HG03439 (cell line): ENCODE results near the gene ATF4.
"Not testable (repeated sequence)": the region's sequence is repeated elsewhere in the genome, so short reads cannot be mapped to it uniquely, and the experiment has no call there.

Source experiments
- ATAC-seq: cut with Tn5 transposase; IDR thresholded peaks from one replicate; pipeline ENCODE4 v1.9.1; 2021; ENCODE audit warnings: mild to moderate bottlenecking, moderate library complexity; ENCODE audit not compliant: unreplicated experiment

The ATF4 gene

GRCh38 chr22:39489094-39490068 is 31.0 kb upstream of the ATF4 start:
- no peak for ATAC-seq

GRCh38 chr22:39490135-39490798 is 30.1 kb upstream of the ATF4 start:
- ATAC-seq = no peak

GRCh38 chr22:39490966-39491680 is 29.2 kb upstream of the ATF4 start:
- no peak for ATAC-seq

GRCh38 chr22:39491696-39492095 is 28.7 kb upstream of the ATF4 start:
- ATAC-seq = no peak

- ATAC-seq = no peak
Measured at GRCh38 chr22:39492186-39492585, 28.2 kb upstream of the ATF4 start.

- ATAC-seq = no peak
Measured at GRCh38 chr22:39493759-39494158, 26.6 kb upstream of the ATF4 start.

GRCh38 chr22:39494471-39495120 is 25.8 kb upstream of the ATF4 start:
- no peak for ATAC-seq

- no peak for ATAC-seq
Measured at GRCh38 chr22:39496131-39496838, 24.1 kb upstream of the ATF4 start.

GRCh38 chr22:39497429-39497828 is 22.9 kb upstream of the ATF4 start:
- no peak for ATAC-seq

- no peak for ATAC-seq
Measured at GRCh38 chr22:39498368-39498767, 22.0 kb upstream of the ATF4 start.

GRCh38 chr22:39498802-39499201 is 21.6 kb upstream of the ATF4 start:
- ATAC-seq = no peak

GRCh38 chr22:39500101-39500500 is 20.3 kb upstream of the ATF4 start:
- no peak for ATAC-seq

GRCh38 chr22:39501644-39502108 is 18.7 kb upstream of the ATF4 start:
- no peak for ATAC-seq

GRCh38 chr22:39502109-39502788 is 18.1 kb upstream of the ATF4 start, which contains the start of gene MIEF1:
MIEF1 (plus strand) TSS chr22:39502290; CDS start chr22:39511295, 9,005 bp downstream.
- ATAC-seq = peak; percentile 86

- no peak for ATAC-seq
Measured at GRCh38 chr22:39502789-39503409, 17.5 kb upstream of the ATF4 start.

- no peak for ATAC-seq
Measured at GRCh38 chr22:39503630-39504029, 16.7 kb upstream of the ATF4 start.

GRCh38 chr22:39504071-39504470 is 16.3 kb upstream of the ATF4 start:
- no peak for ATAC-seq

- not testable (repeated sequence) for ATAC-seq
Measured at GRCh38 chr22:39507021-39507420, 13.3 kb upstream of the ATF4 start.

- ATAC-seq = no peak
Measured at GRCh38 chr22:39508393-39508792, 12.0 kb upstream of the ATF4 start.
